Stimulated activated CD8-positive, alpha-beta memory T cell treated with anti-CD3 and anti-CD28 coated beads, Interleukin-12 subunit alpha, Interleukin-12 subunit beta, amount 100 ng/mL, for 24 hours (primary cell): Measurements from ENCODE around the gene WDR6.
A peak's percentile ranks its signal among the peaks of the same experiment; 100 is the strongest.
"Not testable (repeated sequence)": the region's sequence is repeated elsewhere in the genome, so short reads cannot be mapped to it uniquely, and the experiment has no call there.

Experiments used
- DNase-seq: peaks from one replicate; pipeline ENCODE4 v3.0.0-alpha.2; 2020; ENCODE audit errors: extremely low read depth

WDR6 gene

DNA sequence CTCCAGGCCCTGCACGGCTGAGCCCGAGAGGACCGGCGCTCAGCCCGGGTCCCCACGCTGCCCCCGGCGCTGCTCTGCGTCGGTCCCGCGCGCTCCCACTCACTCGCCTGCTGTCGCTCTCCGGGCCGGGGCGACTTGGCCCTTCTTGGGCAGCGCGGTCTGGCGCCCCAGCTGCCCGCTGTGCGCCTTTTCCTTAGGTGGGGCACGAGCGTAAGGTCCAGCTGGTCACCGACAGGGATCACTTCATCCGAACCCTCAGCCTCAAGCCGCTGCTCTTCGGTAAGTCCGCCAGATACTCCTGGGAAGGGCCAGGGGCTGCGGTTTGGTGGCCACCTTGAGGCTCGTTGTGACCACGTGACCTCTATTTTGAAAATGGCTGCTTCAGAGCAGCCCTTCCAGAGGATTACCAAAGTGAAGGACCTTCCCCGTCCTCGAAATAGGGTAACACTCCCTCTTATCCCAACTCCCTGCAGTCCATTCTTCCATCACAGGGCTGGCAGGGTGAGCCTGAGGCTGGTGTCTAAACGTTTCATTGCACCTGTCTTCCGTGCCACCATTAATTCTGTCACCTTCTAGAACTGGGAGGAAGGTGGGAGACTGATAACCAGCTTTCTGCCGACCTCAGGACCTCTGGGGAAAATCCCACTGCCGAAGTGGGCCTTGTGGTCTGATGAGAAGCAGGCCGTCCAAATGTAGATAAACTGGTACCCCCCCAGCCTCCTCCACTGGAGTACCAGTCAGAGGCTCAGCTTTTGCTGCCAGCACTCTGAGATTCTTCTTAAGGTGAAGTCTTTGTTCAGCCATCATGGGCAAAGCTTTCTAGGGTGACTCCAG lies 16.3 kb upstream of the WDR6 start:
- DNase-seq: no peak

DNA sequence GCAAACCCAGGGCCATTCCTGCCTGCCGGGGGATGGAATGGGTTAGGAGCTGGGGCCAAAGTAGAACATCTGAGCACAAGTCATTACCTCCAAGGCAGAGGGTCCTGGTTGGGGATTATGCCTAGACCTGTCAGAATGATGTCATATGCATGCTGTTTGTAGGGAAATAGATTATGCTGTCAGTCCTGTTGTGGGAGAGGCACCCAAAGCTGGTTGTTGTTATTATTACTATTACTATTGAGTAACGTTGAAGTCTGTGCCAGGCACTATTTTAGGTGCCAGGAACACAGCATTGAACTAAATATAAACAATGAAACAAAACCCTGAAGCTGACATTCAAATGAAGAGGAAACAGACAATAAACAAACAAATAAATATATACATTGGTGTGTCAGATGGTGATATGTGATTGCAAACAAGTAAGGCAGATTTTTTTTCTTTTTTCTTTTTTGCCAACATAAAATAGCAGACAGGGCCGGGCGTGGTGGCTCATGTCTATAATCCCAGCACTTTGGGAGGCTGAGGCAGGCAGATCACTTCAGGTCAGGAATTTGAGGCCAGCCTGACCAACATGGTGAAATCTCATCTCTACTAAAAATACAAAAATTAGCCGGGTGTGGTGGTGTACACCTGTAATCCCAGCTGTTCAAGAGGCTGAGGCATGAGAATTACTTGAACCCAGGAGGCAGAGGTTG lies 15.2 kb upstream of the WDR6 start:
- DNase-seq: no peak

DNA sequence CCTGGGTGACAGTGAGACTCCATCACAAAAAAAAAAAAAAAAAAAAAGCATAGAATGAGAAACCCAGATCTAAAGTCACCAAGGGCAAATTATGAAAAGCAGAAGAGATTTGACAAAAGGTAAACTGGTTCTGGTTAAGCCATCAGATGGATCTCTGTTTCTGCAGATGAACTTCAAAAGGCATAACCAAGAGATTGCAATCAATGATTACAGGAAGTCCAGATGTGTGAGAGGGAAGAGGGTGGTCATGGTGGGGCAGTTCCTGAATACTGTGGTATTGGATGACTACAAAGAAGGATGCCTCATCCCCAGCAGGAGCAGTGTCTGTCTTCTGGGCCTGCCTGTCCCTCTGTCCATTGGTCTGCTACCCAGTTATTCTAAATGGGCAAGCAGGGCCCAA lies 13.4 kb upstream of the WDR6 start:
- DNase-seq: no peak

DNA sequence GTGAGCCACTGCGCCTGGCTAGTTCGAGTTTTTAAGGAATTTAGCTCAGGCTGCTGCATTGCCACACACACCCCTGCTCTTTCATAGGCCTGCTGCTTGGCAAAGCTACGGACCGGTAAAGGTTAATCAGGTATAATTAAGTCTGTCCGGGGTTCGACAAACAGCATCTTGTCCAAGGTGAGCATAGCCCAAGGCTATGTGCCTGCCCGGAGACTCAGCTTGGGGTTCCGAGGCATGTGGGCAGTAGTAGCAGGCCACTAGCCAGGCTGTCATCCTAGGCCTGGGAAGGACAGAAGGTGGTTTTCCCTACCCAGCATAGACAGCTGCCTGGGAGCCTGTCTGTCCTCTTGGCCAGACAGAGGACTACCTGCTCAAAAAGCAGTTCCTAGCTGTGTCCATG lies 10.6 kb upstream of the WDR6 start:
- no peak for DNase-seq

DNA sequence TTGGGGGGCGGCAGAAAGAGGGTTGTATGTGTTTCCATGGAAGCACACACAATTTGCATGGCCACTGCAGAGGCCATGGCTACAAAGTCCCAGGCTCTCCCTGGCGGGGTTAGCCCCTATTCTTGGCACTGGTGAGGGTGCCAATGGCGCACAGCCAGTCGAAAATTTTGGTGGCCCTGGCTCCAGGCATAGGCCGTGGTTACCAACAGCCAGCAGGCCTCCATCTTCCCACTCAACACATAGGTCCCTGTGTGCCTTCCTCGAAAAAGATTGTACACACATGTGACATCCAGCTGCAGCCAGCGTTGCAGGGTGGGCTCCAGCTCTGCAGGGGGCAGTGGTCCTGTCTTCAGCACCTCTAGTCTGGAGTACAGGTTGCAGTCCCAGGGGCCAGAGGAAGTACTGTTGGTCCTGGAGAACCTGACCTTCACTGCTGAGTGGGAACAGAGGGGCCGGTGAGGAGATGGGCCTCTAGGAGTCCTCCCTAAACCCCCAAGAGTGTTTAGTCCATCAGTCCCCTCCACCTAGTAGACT lies 10.0 kb upstream of the WDR6 start:
- no peak for DNase-seq

DNA sequence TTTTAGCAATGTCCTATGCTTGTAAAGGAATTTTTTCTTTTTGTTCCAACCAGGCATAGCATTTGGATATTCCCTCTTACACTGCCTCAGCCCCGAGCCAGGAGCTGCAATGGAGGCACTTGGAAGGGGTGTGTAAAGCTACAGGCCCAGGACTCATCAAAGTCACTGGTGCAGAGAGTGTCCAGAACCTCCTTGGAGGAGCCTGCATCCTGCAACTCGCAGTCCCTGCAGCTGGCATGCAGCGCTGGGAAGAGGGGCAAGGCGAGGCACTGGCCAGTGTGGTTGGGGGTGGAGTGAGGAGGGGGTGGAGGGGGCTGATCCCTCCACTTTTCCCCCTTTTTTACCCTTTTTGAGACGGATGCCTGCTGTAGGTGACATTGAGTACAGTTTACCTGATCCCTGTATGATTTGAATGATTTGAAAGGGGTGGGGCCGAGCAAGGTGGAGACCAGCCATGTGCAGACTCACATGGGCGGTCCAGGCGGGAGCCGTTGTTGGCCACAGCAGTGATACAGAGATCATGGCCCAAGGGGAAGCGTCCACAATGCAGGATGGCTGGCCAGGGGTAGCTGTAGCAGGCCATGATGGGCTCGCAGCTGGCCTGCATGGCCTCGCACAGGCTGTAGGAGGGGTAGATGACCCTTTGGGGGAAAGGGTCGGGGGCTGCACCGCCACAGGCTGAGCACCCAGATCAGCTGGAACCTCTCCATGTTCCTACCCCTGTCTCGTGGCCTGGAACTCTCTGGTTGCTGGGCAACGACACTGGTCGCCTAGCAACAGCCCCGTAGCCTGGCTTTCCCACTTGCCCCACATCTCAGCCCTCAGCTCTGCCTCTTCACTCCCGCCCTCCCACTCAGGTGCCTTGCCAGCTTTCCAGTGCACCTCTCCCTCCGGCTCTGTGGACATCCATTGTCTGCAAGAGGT lies 9.2 kb upstream of the WDR6 start:
- DNase-seq: no peak

DNA sequence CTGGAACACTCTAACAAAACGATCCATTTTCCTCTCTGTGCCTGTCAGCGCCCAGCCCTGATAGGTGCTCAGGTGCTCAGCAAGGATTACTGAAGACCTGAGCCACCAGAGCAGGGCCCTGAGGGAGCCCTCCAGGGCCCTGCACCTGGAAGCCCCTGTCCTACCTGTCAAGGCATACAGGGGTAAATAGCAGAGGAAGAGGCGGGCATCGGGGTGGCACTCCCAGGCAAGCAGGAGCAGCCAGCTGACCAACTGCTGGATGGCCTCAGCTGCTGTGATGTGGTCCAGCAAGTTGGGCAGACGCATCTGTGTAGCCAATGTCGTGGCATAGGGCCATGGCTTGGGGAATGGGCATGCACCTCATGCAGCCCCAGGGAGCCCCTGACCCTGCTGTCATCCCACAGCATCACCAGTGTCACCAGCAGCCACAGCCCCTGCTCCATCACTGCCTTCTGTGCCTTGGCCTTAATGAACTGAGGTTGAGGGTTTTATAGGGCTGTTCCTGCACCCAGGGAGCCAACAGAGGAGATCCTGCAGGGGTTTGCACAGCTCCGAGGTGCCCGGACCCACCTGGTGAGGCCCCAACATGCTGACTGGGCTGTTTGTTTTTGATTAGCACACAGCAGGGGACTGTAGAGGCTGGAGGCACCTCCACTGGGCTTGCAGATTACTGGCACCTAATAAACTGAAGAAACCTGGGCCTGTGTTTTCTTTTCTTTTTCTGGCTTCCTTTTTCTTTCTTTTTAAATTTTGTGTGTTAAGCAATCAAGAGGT lies 7.9 kb upstream of the WDR6 start:
- no peak for DNase-seq

DNA sequence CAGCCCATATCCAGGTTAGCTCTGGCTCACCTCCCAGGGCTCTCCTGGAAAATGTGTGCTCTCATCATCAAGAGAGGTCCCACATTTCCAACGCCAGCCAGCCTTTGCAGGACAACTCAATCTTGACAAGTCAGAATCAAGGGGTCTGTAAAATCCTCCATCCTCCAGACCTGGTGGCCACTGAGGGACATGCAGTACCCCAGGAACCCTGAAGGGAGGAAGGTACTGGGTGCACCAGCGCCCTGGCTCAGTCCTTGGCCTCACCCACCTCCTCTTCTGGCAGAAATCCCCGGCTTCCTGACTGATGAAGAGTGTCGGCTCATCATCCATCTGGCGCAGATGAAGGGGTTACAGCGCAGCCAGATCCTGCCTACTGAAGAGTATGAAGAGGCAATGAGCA lies 6.0 kb upstream of the WDR6 start:
- DNase-seq: no peak

DNA sequence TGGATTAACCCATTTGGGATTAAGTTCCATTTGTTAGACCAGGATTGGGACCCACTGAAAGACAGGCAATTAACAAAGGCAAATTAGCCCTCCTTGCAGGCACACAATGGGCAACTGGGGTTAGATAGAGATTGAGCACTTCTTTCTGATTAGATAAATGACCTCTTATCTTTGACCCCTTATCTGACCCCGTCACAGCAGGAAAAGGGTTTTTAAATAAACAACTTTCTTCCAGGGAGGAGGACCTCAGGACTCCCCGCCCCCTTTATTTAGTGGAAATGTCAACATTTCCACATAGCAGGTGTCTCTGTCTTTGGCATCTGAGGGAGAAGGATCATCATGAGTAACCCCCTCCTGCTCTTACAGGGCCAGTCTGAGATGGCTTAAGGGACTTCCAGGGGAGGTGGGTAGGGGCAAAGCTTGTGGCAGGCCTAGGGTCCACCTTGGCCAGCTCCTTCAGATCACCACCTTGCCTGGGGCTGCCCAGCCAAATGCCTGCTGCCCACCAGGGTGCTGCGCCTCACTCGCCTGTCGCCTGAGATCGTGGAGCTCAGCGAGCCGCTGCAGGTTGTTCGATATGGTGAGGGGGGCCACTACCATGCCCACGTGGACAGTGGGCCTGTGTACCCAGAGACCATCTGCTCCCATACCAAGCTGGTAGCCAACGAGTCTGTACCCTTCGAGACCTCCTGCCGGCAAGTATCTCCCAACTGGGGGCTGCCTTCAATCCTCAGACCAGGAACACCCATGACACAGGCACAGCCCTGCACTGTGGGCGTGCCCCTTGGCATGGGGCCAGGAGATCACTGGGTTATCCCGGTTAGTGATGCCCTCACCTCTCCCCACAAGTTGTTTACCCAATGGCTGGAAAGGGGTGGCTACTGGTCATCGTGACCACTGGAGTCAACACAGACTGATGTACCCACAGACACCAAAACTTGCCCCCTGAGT lies 2.6 kb upstream of the WDR6 start:
- no peak for DNase-seq

DNA sequence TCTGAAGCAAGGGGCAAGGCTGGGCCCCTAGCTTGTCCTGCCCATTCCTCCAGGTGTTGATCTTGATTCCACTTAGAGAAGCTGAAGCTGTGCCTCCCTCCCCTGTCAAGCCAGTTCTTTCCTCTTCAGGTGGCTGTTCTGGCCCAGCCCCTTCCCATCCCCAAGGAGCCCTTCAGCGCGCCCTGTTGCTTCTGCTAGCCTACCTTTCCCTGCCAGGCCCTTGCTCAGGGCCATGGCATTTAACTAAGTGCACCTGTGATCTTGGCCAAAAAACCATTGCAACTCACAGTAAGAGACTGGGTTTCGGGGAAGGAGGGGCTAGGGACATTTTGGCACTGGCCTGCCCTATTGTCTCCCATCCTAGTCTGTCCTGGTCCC lies 1.9 kb upstream of the WDR6 start:
- DNase-seq: no peak

DNA sequence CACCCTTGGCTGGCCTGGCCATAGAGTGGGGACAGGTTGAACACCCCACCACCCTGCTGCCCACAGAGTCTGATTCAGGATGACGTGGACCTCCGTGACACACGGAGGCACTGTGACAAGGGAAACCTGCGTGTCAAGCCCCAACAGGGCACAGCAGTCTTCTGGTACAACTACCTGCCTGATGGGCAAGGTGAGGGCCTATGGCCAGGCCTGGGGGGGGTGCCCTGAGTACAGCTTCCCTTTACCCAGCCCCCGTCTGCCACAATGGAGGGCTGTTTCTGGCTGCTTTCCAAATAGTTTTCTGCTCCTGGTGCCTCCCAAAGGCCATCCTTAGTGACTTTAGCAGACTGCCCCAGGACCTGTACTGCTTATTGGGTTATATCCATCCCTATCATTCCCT lies 1.2 kb upstream of the WDR6 start:
- DNase-seq: no peak

DNA sequence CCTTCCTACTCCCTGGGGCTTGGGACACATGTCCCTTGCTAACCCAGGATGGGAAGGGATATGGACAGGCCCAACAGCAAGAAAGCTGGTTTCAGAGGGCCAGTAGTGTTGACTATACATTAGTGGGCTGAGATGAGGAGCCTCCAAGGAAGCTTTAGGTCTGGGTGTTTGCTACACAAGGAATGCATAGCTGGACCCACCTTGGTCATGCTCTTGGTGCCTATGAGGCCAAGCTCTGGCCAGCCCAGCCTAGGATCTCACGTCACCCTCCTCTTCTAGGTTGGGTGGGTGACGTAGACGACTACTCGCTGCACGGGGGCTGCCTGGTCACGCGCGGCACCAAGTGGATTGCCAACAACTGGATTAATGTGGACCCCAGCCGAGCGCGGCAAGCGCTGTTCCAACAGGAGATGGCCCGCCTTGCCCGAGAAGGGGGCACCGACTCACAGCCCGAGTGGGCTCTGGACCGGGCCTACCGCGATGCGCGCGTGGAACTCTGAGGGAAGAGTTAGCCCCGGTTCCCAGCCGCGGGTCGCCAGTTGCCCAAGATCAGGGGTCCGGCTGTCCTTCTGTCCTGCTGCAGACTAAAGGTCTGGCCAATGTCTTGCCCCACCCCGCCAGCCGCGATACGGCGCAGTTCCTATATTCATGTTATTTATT lies 653 bp upstream of the WDR6 start:
- DNase-seq: no peak

DNA sequence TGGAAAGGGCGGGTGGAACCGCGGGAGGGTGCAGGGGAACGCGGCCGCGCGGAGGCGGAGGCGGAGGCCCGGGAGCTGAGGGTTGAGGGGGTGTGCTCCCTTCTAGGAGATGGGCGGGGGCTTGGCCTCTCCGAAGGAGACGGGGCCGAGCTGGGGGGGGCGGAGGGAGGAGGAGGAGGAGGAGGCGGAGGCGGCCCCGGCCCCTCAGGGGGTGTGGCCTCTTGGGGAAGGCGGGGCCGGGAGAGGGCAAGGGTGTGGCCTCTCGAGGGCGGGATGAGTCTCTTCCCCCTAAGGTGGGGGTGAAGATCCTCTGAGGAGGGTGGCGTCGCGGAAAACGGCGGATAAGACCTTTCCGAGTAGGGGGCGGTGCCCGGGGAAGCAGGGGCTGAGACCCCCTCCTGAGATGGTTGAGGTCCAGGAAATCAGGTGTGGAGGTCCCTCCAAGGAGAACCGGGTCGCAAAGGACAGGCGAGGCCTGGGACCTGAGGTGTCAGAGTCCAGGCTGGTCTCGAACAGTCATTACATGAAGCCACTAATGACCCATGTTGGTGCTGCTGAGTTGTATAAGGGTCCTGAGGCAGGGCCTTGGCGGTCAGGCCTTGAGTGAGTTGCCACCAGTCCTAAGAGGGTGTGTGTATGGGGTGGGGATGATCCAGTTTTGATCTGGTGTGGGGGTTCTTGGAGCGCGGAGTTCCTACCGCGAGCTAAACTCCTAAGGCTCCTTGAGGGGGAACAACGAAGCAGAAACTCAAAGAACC lies 759 bp downstream of the WDR6 start:
- peak; percentile 69 for DNase-seq

DNA sequence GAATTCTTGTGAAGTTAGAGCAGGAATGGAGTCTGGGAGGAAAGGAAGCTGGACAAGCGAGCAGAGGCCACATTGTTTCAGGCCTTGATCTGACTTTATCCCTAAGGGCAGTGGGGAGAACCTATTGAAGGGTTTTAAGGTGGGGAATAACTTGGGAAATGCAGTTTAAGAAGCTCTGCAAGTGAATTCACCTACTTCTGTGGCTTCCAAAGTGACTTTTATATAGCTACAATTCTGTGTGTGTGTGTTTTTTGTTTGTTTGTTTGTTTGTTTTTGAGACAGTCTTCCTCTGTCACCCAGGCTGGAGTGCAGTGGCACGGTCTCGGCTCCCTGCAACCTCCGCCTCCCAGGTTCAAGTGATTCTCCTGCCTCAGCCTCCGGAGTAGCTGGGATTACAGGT lies 1.4 kb downstream of the WDR6 start:
- not testable (repeated sequence) for DNase-seq

DNA sequence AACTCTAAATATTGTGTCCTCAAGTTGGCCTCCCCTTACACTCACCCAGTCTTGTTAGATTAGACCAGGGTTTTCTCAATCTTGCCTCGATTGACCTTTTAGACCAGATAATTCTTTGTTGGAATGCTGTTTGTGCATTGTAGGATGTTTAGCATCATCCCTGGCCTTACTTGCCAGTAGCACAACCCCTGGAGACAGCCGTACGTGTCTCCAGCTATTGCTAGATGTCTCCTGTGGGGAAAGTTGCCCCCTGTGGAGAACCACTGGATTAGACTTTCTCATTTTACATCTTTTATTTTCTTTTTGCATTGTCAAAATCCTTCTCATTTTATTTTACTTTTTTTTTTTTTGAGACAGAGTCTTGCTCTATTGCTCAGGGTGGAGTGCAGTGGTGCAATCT lies 2.2 kb downstream of the WDR6 start:
- DNase-seq: no peak

DNA sequence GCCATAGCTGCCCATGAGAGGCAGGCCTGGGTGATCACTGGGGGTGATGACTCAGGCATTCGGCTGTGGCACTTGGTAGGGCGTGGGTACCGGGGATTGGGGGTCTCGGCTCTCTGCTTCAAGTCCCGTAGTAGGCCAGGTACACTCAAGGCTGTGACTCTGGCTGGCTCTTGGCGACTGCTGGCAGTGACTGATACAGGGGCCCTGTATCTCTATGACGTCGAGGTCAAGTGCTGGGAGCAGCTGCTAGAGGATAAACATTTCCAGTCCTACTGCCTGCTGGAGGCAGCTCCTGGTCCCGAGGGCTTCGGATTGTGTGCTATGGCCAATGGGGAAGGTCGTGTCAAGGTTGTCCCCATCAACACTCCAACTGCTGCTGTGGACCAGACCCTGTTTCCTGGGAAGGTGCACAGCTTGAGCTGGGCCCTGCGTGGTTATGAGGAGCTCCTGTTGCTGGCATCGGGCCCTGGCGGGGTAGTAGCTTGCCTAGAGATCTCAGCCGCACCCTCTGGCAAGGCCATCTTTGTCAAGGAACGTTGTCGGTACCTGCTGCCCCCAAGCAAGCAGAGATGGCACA lies 5.3 kb downstream of the WDR6 start:
- DNase-seq: no peak

DNA sequence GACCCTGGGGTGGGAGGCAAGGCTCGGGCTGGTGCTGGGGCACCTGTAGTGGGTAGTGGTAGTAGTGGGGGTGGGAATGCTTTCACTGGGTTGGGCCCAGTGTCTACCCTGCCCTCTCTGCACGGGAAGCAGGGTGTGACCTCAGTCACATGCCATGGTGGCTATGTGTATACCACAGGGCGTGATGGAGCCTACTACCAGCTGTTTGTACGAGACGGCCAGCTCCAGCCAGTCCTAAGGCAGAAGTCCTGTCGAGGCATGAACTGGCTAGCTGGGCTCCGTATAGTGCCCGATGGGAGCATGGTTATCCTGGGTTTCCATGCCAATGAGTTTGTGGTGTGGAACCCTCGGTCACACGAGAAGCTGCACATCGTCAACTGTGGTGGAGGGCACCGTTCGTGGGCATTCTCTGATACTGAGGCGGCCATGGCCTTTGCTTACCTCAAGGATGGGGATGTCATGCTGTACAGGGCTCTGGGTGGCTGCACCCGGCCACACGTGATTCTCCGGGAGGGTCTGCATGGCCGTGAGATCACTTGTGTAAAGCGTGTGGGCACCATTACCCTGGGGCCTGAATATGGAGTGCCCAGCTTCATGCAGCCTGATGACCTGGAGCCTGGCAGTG lies 6.0 kb downstream of the WDR6 start:
- no peak for DNase-seq
